Liver (tissue), 9 donors: Measurements from ENCODE around the gene NOSIP. TPM values are rescaled to one million over a fixed set of nuclear protein-coding genes. Genes with fewer than 3 reads are reported as not detected.

Experiments
- DNase-seq: peaks from one replicate; pipeline ENCODE4 v3.0.0-alpha.2; 2017; ENCODE audit warnings: low spot score
- H3K27ac ChIP-seq, 2 donors: one replicate each; pipeline ENCODE4 v1.7.0; 2013; ENCODE audit warnings: inconsistent platforms in 2 of 2, low read length in 2 of 2, control low read depth in 1 of 2, low read depth in 1 of 2, mild to moderate bottlenecking in 1 of 2
- H3K27me3 ChIP-seq, 4 donors: one replicate each; pipeline versions ENCODE4 v1.6.1 to v1.7.0; 2013; ENCODE audit warnings: low read length in 3 of 4, inconsistent platforms in 1 of 4, mild to moderate bottlenecking in 1 of 4, moderate library complexity in 1 of 4; ENCODE audit not compliant: control insufficient read depth in 4 of 4, insufficient read depth in 4 of 4
- H3K36me3 ChIP-seq, 4 donors: one replicate each; pipeline versions ENCODE4 v1.6.1 to v1.7.0; 2013; ENCODE audit warnings: low read length in 3 of 4, mild to moderate bottlenecking in 3 of 4, low read depth in 1 of 4, moderate library complexity in 1 of 4; ENCODE audit not compliant: control insufficient read depth in 4 of 4, insufficient read depth in 3 of 4
- H3K4me1 ChIP-seq, 4 donors: one replicate each; pipeline versions ENCODE4 v1.6.1 to v1.7.0; 2013; ENCODE audit warnings: low read length in 3 of 4, mild to moderate bottlenecking in 3 of 4, moderate library complexity in 1 of 4; ENCODE audit not compliant: control insufficient read depth in 4 of 4, insufficient read depth in 4 of 4
- H3K4me3 ChIP-seq, 3 donors: one replicate each; pipeline versions ENCODE4 v1.6.1 to v1.7.0; 2013; ENCODE audit warnings: low read length in 3 of 3, control low read depth in 1 of 3, low read depth in 1 of 3, mild to moderate bottlenecking in 1 of 3
- H3K9ac ChIP-seq, 2 donors: one replicate each; pipeline ENCODE4 v1.7.0; 2013; ENCODE audit warnings: low read length in 2 of 2, mild to moderate bottlenecking in 2 of 2, moderate library complexity in 2 of 2, control low read depth in 1 of 2, low read depth in 1 of 2
- H3K9me3 ChIP-seq, 4 donors: one replicate each; pipeline versions ENCODE4 v1.6.1 to v1.7.0; 2013; ENCODE audit warnings: low read length in 3 of 4; ENCODE audit not compliant: control insufficient read depth in 4 of 4
- EGR1 ChIP-seq, 2 donors: IDR thresholded peaks; 2 replicates each; pipeline ENCODE4 v1.6.1; 2016 to 2018; ENCODE audit warnings: antibody characterized with exemption in 2 of 2, low read depth in 2 of 2
- FOXA1 ChIP-seq: IDR thresholded peaks from 2 replicates; pipeline ENCODE4 v1.6.1; 2016; ENCODE audit warnings: antibody characterized with exemption
- FOXA2 ChIP-seq: IDR thresholded peaks from 2 replicates; pipeline ENCODE4 v1.6.1; 2016; ENCODE audit warnings: antibody characterized with exemption
- GABPA ChIP-seq, 2 donors: IDR thresholded peaks in 1 of 2; conservative IDR thresholded peaks in 1 of 2; 2 replicates each; pipeline ENCODE4 v1.6.1; 2016; ENCODE audit warnings: antibody characterized with exemption in 2 of 2, mild to moderate bottlenecking in 1 of 2, moderate library complexity in 1 of 2
- HNF4A ChIP-seq, 2 donors: conservative IDR thresholded peaks; 2 replicates each; pipeline ENCODE4 v1.6.1; 2016; ENCODE audit warnings: antibody characterized with exemption in 2 of 2, mild to moderate bottlenecking in 2 of 2
- HNF4G ChIP-seq: IDR thresholded peaks from 2 replicates; pipeline ENCODE4 v1.6.1; 2016; ENCODE audit warnings: antibody characterized with exemption
- JUND ChIP-seq, 2 donors: IDR thresholded peaks; 2 replicates each; pipeline ENCODE4 v1.6.1; 2016; ENCODE audit warnings: antibody characterized with exemption in 2 of 2
- NR2F2 ChIP-seq: IDR thresholded peaks from 2 replicates; pipeline ENCODE4 v1.6.1; 2016; ENCODE audit warnings: antibody characterized with exemption
- RAD21 ChIP-seq, 2 donors: IDR thresholded peaks; 2 replicates each; pipeline ENCODE4 v1.6.1; 2016; ENCODE audit warnings: antibody characterized with exemption in 2 of 2, mild to moderate bottlenecking in 2 of 2
- RXRA ChIP-seq, 2 donors: IDR thresholded peaks; 2 replicates each; pipeline ENCODE4 v1.6.1; 2017 to 2018; ENCODE audit warnings: antibody characterized with exemption in 2 of 2, mild to moderate bottlenecking in 1 of 2
- SP1 ChIP-seq: IDR thresholded peaks from 2 replicates; pipeline ENCODE4 v1.6.1; 2018; ENCODE audit warnings: antibody characterized with exemption, mild to moderate bottlenecking
- TAF1 ChIP-seq: conservative IDR thresholded peaks from 2 replicates; pipeline ENCODE4 v1.6.1; 2016; ENCODE audit warnings: antibody characterized with exemption, mild to moderate bottlenecking
- YY1 ChIP-seq: IDR thresholded peaks from 2 replicates; pipeline ENCODE4 v1.6.1; 2016; ENCODE audit warnings: antibody characterized with exemption, mild to moderate bottlenecking
- WGBS: extraction: QIAGEN DNeasy Blood & Tissue Kit; methylation state at CpG from one replicate; pipeline ENCODE4 v1.1.7; 2013; 5-methylcytosine and 5-hydroxymethylcytosine counted together
- polyA plus RNA-seq, 2 donors: library from polyadenylated mRNA; stranded (reverse) in 1 of 2; unstranded in 1 of 2; fragments of 200-250 nt in 1 of 2; fragments of >200 nt in 1 of 2; fragmentation: Nextera tagmentation in 1 of 2; extraction: Ambion mirVana in 1 of 2; gene quantifications; one replicate each; pipeline versions ENCODE4 v1.2.1 to v1.2.3, GENCODE V29; 2013 to 2015
- total RNA-seq, 2 donors: library from RNA; depleted of rRNA; stranded (reverse); fragments of >200 nt; gene quantifications; one replicate each; pipeline ENCODE4 v1.2.3, GENCODE V29; 2014
- TF ChIP-seq, protein P1 (sequence below): IDR thresholded peaks from 2 replicates; pipeline ENCODE4 v1.6.1; 2016; ENCODE audit warnings: antibody characterized with exemption
- TF ChIP-seq, protein P2 (sequence below): IDR thresholded peaks from 2 replicates; pipeline ENCODE4 v1.6.1; 2016; ENCODE audit warnings: antibody characterized with exemption
- TF ChIP-seq, protein P3 (sequence below): IDR thresholded peaks from 2 replicates; pipeline ENCODE4 v1.6.1; 2016; ENCODE audit warnings: antibody characterized with exemption, mild to moderate bottlenecking
- donor health status: healthy.
- donor health status: healthy.
- donor health status: healthy.
- donor health status: healthy.
- donor health status: healthy.

Gene NOSIP
- total and polyA plus RNA-seq, 4 donors: 19.3 to 45.2 (median 30.5) TPM

DNA sequence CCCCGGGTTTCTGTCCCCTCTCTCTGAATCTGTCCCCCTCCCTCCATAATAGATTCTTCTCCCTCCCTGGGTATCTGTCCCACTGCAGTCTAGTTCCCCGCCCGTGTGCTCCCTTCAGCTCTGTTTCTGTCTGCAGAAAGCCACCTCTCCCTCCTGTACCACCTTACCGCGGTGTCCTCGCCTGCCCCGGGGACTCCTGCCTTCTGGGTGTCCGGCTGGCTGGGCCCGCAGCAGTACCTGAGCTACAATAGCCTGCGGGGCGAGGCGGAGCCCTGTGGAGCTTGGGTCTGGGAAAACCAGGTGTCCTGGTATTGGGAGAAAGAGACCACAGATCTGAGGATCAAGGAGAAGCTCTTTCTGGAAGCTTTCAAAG, 66.6 kb downstream of the NOSIP start:
- Histone ChIP-seq H3K4me1 (peaks cover 2 to 38% (median 20%) of the 10 kb centered on the region in 4 donors), H3K27ac (peak overlapping the region; percentile 81 to 86), H3K9me3 (no peaks in the 10 kb centered on the region), H3K4me3 (peak overlapping the region; percentile 47 to 97 (median 81)), H3K9ac (peak overlapping the region; percentile 16 to 83), H3K27me3 (no peaks in the 10 kb centered on the region), H3K36me3 (peaks cover 0 to 1% (median 0%) of the 10 kb centered on the region in 4 donors)
- no peak for DNase-seq
- TF ChIP-seq NR2F2: no peak
- no peak for TF ChIP-seq JUND (IDR thresholded peaks at IDR 0.05)
- TF ChIP-seq, protein P1, sequence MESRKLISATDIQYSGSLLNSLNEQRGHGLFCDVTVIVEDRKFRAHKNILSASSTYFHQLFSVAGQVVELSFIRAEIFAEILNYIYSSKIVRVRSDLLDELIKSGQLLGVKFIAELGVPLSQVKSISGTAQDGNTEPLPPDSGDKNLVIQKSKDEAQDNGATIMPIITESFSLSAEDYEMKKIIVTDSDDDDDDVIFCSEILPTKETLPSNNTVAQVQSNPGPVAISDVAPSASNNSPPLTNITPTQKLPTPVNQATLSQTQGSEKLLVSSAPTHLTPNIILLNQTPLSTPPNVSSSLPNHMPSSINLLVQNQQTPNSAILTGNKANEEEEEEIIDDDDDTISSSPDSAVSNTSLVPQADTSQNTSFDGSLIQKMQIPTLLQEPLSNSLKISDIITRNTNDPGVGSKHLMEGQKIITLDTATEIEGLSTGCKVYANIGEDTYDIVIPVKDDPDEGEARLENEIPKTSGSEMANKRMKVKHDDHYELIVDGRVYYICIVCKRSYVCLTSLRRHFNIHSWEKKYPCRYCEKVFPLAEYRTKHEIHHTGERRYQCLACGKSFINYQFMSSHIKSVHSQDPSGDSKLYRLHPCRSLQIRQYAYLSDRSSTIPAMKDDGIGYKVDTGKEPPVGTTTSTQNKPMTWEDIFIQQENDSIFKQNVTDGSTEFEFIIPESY: no peak
- TF ChIP-seq HNF4G: no peak
- TF ChIP-seq FOXA1: no peak
- no peak for TF ChIP-seq EGR1 (IDR thresholded peaks at IDR 0.05; ENCODE audit: low read depth in 2 of 2)
- TF ChIP-seq SP1: no peak
- TF ChIP-seq, protein P2, sequence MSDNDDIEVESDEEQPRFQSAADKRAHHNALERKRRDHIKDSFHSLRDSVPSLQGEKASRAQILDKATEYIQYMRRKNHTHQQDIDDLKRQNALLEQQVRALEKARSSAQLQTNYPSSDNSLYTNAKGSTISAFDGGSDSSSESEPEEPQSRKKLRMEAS: no peak
- no peak for TF ChIP-seq FOXA2
- TF ChIP-seq RXRA (IDR thresholded peaks at IDR 0.05): no peak
- TF ChIP-seq, protein P3, sequence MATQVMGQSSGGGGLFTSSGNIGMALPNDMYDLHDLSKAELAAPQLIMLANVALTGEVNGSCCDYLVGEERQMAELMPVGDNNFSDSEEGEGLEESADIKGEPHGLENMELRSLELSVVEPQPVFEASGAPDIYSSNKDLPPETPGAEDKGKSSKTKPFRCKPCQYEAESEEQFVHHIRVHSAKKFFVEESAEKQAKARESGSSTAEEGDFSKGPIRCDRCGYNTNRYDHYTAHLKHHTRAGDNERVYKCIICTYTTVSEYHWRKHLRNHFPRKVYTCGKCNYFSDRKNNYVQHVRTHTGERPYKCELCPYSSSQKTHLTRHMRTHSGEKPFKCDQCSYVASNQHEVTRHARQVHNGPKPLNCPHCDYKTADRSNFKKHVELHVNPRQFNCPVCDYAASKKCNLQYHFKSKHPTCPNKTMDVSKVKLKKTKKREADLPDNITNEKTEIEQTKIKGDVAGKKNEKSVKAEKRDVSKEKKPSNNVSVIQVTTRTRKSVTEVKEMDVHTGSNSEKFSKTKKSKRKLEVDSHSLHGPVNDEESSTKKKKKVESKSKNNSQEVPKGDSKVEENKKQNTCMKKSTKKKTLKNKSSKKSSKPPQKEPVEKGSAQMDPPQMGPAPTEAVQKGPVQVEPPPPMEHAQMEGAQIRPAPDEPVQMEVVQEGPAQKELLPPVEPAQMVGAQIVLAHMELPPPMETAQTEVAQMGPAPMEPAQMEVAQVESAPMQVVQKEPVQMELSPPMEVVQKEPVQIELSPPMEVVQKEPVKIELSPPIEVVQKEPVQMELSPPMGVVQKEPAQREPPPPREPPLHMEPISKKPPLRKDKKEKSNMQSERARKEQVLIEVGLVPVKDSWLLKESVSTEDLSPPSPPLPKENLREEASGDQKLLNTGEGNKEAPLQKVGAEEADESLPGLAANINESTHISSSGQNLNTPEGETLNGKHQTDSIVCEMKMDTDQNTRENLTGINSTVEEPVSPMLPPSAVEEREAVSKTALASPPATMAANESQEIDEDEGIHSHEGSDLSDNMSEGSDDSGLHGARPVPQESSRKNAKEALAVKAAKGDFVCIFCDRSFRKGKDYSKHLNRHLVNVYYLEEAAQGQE: no peak
- TF ChIP-seq RAD21 (IDR thresholded peaks at IDR 0.05): no peak
- 16% methylated on average over 12 of the region's 12 CpGs for WGBS

DNA sequence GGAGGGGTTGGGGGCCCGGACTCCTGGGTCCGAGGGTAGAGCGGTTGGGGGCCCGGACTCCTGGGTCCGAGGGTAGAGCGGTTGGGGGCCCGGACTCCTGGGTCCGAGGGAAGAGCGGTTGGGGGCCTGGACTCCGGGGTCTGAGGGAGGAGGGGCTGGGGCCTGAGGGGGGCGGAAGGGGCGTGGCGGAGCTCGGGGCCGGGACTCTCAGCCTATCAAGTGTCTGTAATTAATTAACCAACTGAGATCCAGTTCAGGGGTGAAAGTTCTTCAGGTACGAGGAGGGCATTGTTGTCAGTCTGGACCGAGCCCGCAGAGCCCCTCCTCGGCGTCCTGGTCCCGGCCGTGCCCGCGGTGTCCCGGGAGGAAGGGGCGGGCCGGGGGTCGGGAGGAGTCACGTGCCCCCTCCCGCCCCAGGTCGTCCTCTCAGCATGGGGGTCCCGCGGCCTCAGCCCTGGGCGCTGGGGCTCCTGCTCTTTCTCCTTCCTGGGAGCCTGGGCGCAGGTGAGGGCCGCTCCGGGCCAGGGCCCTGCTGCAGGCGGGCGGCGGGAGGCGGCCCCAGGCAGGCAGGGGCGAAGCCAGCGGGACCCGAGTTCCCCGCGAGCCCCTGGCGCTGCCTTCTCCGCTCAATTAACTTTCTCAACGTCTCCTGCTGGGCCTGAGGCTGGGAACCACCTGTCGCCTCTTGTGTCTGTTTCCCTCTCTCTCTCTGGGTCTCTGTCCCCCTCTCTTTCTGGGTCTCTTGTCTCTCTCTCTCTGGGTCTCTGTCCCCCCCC, 67.2 kb downstream of the NOSIP start:
- Histone ChIP-seq H3K27ac (peak overlapping the region; percentile 81 to 86), H3K4me1 (peaks cover 2 to 38% (median 20%) of the 10 kb centered on the region in 4 donors), H3K36me3 (peaks cover 0 to 1% (median 0%) of the 10 kb centered on the region in 4 donors), H3K9ac (peak overlapping the region; percentile 16 to 83), H3K4me3 (peak overlapping the region; percentile 47 to 97 (median 81)), H3K27me3 (no peaks in the 10 kb centered on the region), H3K9me3 (no peaks in the 10 kb centered on the region)
- WGBS: under 1% methylated on average over 50 of the region's 50 CpGs
- TF ChIP-seq YY1 (no peak), HNF4A (conservative IDR thresholded peaks at IDR 0.05) (peak; percentile 22 to 55), GABPA (IDR thresholded peaks at IDR 0.05 in 1 of 2, conservative IDR thresholded peaks at IDR 0.05 in 1 of 2) (no peak), SP1 (no peak), TAF1 (no peak), RXRA (IDR thresholded peaks at IDR 0.05) (no peak), RAD21 (IDR thresholded peaks at IDR 0.05) (no peak)
- DNase-seq: peak; percentile 68
